OCI-LY3 (cell line): Measurements from ENCODE around the gene BUB3.

Experiments
- EZH2phosphoT487 ChIP-seq: fragments of 200-600 bp; shearing (Covaris generic); IDR thresholded peaks from 2 replicates; pipeline ENCODE4 v1.6.1; 2018; ENCODE audit warnings: antibody characterized with exemption, mixed run types, low read depth
- TF ChIP-seq, protein P1 (sequence below): fragments of 200-600, 300-600 bp; sonication (generic); IDR thresholded peaks from 2 replicates; pipeline ENCODE4 v1.5.1; 2014; ENCODE audit warnings: antibody characterized with exemption, low read length, low read depth

- TF ChIP-seq, protein P1, sequence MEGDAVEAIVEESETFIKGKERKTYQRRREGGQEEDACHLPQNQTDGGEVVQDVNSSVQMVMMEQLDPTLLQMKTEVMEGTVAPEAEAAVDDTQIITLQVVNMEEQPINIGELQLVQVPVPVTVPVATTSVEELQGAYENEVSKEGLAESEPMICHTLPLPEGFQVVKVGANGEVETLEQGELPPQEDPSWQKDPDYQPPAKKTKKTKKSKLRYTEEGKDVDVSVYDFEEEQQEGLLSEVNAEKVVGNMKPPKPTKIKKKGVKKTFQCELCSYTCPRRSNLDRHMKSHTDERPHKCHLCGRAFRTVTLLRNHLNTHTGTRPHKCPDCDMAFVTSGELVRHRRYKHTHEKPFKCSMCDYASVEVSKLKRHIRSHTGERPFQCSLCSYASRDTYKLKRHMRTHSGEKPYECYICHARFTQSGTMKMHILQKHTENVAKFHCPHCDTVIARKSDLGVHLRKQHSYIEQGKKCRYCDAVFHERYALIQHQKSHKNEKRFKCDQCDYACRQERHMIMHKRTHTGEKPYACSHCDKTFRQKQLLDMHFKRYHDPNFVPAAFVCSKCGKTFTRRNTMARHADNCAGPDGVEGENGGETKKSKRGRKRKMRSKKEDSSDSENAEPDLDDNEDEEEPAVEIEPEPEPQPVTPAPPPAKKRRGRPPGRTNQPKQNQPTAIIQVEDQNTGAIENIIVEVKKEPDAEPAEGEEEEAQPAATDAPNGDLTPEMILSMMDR: no peak
- no peak for TF ChIP-seq EZH2phosphoT487
These were observed 33.6 kb downstream of the BUB3 start for GRCh38 chr10:123187781-123188180.
